ENCODE measurements around the gene EPB41L5. TPM values are rescaled to one million over a fixed set of nuclear protein-coding genes. Genes with fewer than 3 reads are reported as not detected.

The EPB41L5 gene
- polyA plus RNA-seq, 1 donor (not counting 4 experiments of a cell fraction or from before 2014, with no cell fraction given): 17.8 TPM

- Histone ChIP-seq H3K27ac (ENCODE audit: control insufficient read depth, insufficient read depth, low read length) (no peak overlapping the region), H3K36me3 (ENCODE audit: control insufficient read depth in 2 of 2, extremely low read depth in 1 of 2, insufficient read depth in 2 of 2, low read length in 2 of 2) (no peaks in the 10 kb centered on the region), H3K79me2 (ENCODE audit: control insufficient read depth, insufficient read depth, low read length) (no peaks in the 10 kb centered on the region), H3K9me1 (ENCODE audit: control insufficient read depth, extremely low read depth, insufficient read depth, low read length) (no peaks in the 10 kb centered on the region), H3K27me3 (ENCODE audit: control insufficient read depth, extremely low read depth, insufficient read depth, low read length) (no peaks in the 10 kb centered on the region), H3K4me1 (ENCODE audit: control insufficient read depth, extremely low read depth, insufficient read depth, low read length) (no peaks in the 10 kb centered on the region), H3K9ac (ENCODE audit: control insufficient read depth, extremely low read depth, insufficient read depth, low read length) (no peak overlapping the region), H3K4me3 (ENCODE audit: control insufficient read depth in 2 of 3, extremely low read depth in 1 of 3, insufficient read depth in 2 of 3, low read depth in 1 of 3, low read length in 3 of 3) (no peak overlapping the region), H2AFZ (ENCODE audit: control insufficient read depth, low read length) (no peak overlapping the region), H3K4me2 (ENCODE audit: control insufficient read depth, extremely low read depth, insufficient read depth, low read depth, low read length) (no peak overlapping the region), H4K20me1 (ENCODE audit: control insufficient read depth, extremely low read depth, insufficient read depth, low read length) (no peaks in the 10 kb centered on the region), H3K9me3 (ENCODE audit: control insufficient read depth, low read depth, low read length) (no peaks in the 10 kb centered on the region)
- dilution Hi-C loops (cut with MboI; ENCODE audit: extremely low pct_ligation_motif_present, low sequenced_read_pairs): no loop called here
- FAIRE-seq (no peak), DNase-seq (ENCODE audit: low read depth, low spot score) (no peak)
- TF ChIP-seq EZH2 (IDR thresholded peaks at IDR 0.05; ENCODE audit: low read length) (no peak), CTCF (optimal IDR thresholded peaks at IDR 0.05 in 1 of 3, IDR thresholded peaks at IDR 0.05 in 1 of 3, conservative IDR thresholded peaks at IDR 0.05 in 1 of 3; ENCODE audit: extremely low read depth in 1 of 3, insufficient read depth in 2 of 3, low read length in 3 of 3) (no peak)
These were observed 191.5 kb downstream of the EPB41L5 start for GRCh38 chr2:120204417-120204816.

- dilution Hi-C loops (cut with MboI; ENCODE audit: extremely low pct_ligation_motif_present, low sequenced_read_pairs): no loop called here
- Histone ChIP-seq H3K36me3 (ENCODE audit: control insufficient read depth in 2 of 2, extremely low read depth in 1 of 2, insufficient read depth in 2 of 2, low read length in 2 of 2) (no peaks in the 10 kb centered on the region), H3K79me2 (ENCODE audit: control insufficient read depth, insufficient read depth, low read length) (no peaks in the 10 kb centered on the region), H3K4me2 (ENCODE audit: control insufficient read depth, extremely low read depth, insufficient read depth, low read depth, low read length) (no peak overlapping the region), H2AFZ (ENCODE audit: control insufficient read depth, low read length) (no peak overlapping the region), H3K27me3 (ENCODE audit: control insufficient read depth, extremely low read depth, insufficient read depth, low read length) (no peaks in the 10 kb centered on the region), H4K20me1 (ENCODE audit: control insufficient read depth, extremely low read depth, insufficient read depth, low read length) (no peaks in the 10 kb centered on the region), H3K4me1 (ENCODE audit: control insufficient read depth, extremely low read depth, insufficient read depth, low read length) (no peaks in the 10 kb centered on the region), H3K4me3 (ENCODE audit: control insufficient read depth in 2 of 3, extremely low read depth in 1 of 3, insufficient read depth in 2 of 3, low read depth in 1 of 3, low read length in 3 of 3) (no peak overlapping the region), H3K27ac (ENCODE audit: control insufficient read depth, insufficient read depth, low read length) (no peak overlapping the region), H3K9me3 (ENCODE audit: control insufficient read depth, low read depth, low read length) (no peaks in the 10 kb centered on the region), H3K9me1 (ENCODE audit: control insufficient read depth, extremely low read depth, insufficient read depth, low read length) (no peaks in the 10 kb centered on the region), H3K9ac (ENCODE audit: control insufficient read depth, extremely low read depth, insufficient read depth, low read length) (no peak overlapping the region)
- no peak for DNase-seq (ENCODE audit: low read depth, low spot score)
- no peak for TF ChIP-seq EZH2 (IDR thresholded peaks at IDR 0.05; ENCODE audit: low read length)
- TF ChIP-seq CTCF (optimal IDR thresholded peaks at IDR 0.05 in 1 of 3, IDR thresholded peaks at IDR 0.05 in 1 of 3, conservative IDR thresholded peaks at IDR 0.05 in 1 of 3; ENCODE audit: extremely low read depth in 1 of 3, insufficient read depth in 2 of 3, low read length in 3 of 3): no peak
- FAIRE-seq: no peak
These were observed 192.2 kb downstream of the EPB41L5 start for GRCh38 chr2:120204945-120205670.

All from keratinocyte (primary cell).